Thoracic aorta (tissue), 2 donors: Measurements from ENCODE around the gene NTRK3. TPM values are rescaled to one million over a fixed set of nuclear protein-coding genes. Genes with fewer than 3 reads are reported as not detected.

Experiments
- ATAC-seq: fragments of 150-250 bp; one replicate; pipeline ENCODE4 v1.8.0; 2017; ENCODE audit warnings: low read depth; ENCODE audit not compliant: insufficient number of reproducible peaks, low FRiP score
- DNase-seq: peaks from one replicate; pipeline ENCODE4 v3.0.0-alpha.2; 2020; ENCODE audit warnings: low spot score
- H3K27ac ChIP-seq, 2 donors: fragments of 200-600 bp; sonication (generic); 1 replicate in 1 of 2; 2 replicates in 1 of 2; pipeline ENCODE4 v1.5.1; 2016; ENCODE audit warnings: mild to moderate bottlenecking in 2 of 2, moderate library complexity in 2 of 2
- H3K27me3 ChIP-seq: fragments of 200-600 bp; sonication (generic); replicated peaks from 2 replicates; pipeline ENCODE4 v1.6.0; 2016; ENCODE audit warnings: mild to moderate bottlenecking; ENCODE audit not compliant: insufficient read depth
- H3K36me3 ChIP-seq: fragments of 200-600 bp; sonication (generic); one replicate; pipeline ENCODE4 v1.5.1; 2016
- H3K4me1 ChIP-seq, 2 donors: fragments of 200-600 bp; sonication (generic); 1 replicate in 1 of 2; 2 replicates in 1 of 2; pipeline versions ENCODE4 v1.5.1 to v1.6.0; 2016; ENCODE audit warnings: low read depth in 2 of 2, mild to moderate bottlenecking in 1 of 2; ENCODE audit not compliant: control insufficient read depth in 1 of 2
- H3K4me3 ChIP-seq: fragments of 200-600 bp; sonication (generic); 2 replicates; pipeline ENCODE4 v1.5.1; 2016; ENCODE audit warnings: mild to moderate bottlenecking
- H3K9me3 ChIP-seq: fragments of 200-600 bp; sonication (generic); 2 replicates; pipeline ENCODE4 v1.5.1; 2016
- total RNA-seq, 2 donors: library from RNA; depleted of rRNA; stranded (reverse); fragments of >200 nt; gene quantifications; one replicate each; pipeline versions ENCODE4 v1.1.0 to v1.2.3, GENCODE V29; 2016
- TF ChIP-seq, protein P1 (sequence below): fragments of 200-600 bp; sonication (generic); IDR thresholded peaks from one replicate; pipeline ENCODE4 v1.5.1; 2019; ENCODE audit warnings: antibody characterized with exemption

The NTRK3 gene
- total RNA-seq = 10 to 100 TPM; 84.9 to 87.3 TPM

- Histone ChIP-seq H3K36me3 (no peaks in the 10 kb centered on the region), H3K4me1 (peaks cover 0 to 43% of the 10 kb centered on the region in 2 donors), H3K4me3 (peak within 1 kb of the TSS; percentile 75), H3K9me3 (no peaks in the 10 kb centered on the region), H3K27me3 (no peaks in the 10 kb centered on the region), H3K27ac (peak within 1 kb of the TSS; percentile 76 to 94)
- ATAC-seq (no peak), DNase-seq (no peak)
- TF ChIP-seq, protein P1, sequence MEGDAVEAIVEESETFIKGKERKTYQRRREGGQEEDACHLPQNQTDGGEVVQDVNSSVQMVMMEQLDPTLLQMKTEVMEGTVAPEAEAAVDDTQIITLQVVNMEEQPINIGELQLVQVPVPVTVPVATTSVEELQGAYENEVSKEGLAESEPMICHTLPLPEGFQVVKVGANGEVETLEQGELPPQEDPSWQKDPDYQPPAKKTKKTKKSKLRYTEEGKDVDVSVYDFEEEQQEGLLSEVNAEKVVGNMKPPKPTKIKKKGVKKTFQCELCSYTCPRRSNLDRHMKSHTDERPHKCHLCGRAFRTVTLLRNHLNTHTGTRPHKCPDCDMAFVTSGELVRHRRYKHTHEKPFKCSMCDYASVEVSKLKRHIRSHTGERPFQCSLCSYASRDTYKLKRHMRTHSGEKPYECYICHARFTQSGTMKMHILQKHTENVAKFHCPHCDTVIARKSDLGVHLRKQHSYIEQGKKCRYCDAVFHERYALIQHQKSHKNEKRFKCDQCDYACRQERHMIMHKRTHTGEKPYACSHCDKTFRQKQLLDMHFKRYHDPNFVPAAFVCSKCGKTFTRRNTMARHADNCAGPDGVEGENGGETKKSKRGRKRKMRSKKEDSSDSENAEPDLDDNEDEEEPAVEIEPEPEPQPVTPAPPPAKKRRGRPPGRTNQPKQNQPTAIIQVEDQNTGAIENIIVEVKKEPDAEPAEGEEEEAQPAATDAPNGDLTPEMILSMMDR = no peak
Measured at GRCh38 chr15:88256279-88257230, at the start of gene NTRK3. NTRK3 (minus strand) TSS chr15:88256739; CDS start chr15:88256153, 586 bp downstream.

DNA sequence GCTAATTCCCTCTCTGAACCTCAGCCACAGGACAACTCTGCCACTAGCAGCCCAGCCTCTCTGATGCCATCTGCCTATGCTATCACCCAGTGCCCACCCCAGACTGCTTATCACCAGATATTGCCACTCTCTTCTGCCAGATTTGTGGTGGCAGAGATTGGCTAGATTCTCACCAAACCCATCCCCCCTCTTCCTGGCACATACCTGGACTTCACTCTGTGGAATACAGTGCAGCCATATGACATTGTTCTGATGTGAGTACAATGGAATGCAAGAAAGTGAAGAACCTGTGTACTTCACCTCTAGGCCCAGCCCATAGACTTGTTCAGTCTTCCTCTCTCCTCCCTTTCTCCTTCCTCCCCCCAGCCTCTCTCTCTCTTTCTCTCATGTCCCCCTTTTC is 46.9 kb upstream of the NTRK3 start:
- no peak for ATAC-seq

DNA sequence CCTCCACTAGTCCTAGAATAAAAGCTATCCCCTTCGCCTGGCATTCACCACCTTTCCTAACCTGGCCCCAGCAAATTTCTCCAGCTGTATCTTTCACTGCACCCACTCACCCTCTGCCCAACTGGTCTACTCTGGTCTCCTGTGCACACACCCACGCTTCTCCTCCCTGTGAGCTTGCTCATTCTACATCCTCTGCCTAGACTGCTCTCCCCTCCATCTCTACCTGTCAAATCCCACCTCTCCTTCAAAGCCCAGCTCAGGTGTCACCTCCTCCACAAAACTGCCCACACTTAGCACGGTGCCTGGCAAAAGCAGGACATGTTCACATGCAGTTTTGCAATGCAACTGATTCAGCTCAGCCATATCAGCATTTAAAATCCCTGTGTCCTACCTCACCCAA is 45.8 kb upstream of the NTRK3 start:
- H3K36me3 ChIP-seq = no peaks in the 10 kb centered on the region
- TF ChIP-seq, protein P1 = no peak
- no peak overlapping the region for H3K4me3 ChIP-seq
- H3K27me3 ChIP-seq = no peaks in the 10 kb centered on the region
- no peak for DNase-seq
- no peaks in the 10 kb centered on the region for H3K9me3 ChIP-seq
- H3K27ac ChIP-seq = no peak overlapping the region
- H3K4me1 ChIP-seq = no peaks in the 10 kb centered on the region
- no peak for ATAC-seq

More for the DNA sequence above, 46.9 kb upstream of the NTRK3 start:
- Histone ChIP-seq H3K4me3 (no peak overlapping the region), H3K27me3 (no peaks in the 10 kb centered on the region), H3K36me3 (no peaks in the 10 kb centered on the region), H3K9me3 (no peaks in the 10 kb centered on the region), H3K4me1 (no peaks in the 10 kb centered on the region), H3K27ac (no peak overlapping the region)
- TF ChIP-seq, protein P1 = no peak
- no peak for DNase-seq

DNA sequence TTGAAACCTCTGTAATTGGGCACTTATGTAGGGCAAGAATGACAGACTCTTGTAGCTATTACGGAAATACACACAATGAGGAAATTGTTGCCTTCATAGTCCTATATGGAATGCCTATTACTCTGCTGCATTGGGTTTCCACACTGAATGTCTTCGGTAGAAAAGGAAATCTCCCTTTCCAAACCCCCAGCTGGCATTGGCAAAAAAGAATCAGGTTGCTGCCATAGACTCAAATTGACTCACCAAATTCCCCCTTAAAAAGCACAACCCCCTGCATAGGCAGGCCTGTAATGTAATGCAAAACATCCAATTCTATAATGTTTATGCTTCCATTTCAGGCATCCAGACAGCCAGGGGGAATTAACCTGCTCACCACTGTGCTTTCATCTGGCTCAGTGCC is 44.8 kb upstream of the NTRK3 start:
- Histone ChIP-seq H3K36me3 (no peaks in the 10 kb centered on the region), H3K9me3 (no peaks in the 10 kb centered on the region), H3K4me3 (no peak overlapping the region), H3K27ac (no peak overlapping the region), H3K27me3 (no peaks in the 10 kb centered on the region), H3K4me1 (no peaks in the 10 kb centered on the region)
- DNase-seq (no peak), ATAC-seq (no peak)
- TF ChIP-seq, protein P1 = no peak

- no peak for DNase-seq
- Histone ChIP-seq H3K9me3 (no peaks in the 10 kb centered on the region), H3K36me3 (no peaks in the 10 kb centered on the region), H3K4me1 (no peaks in the 10 kb centered on the region), H3K4me3 (no peak overlapping the region), H3K27me3 (no peaks in the 10 kb centered on the region), H3K27ac (no peak overlapping the region)
- no peak for ATAC-seq
- TF ChIP-seq, protein P1 = no peak
Measured at GRCh38 chr15:88300861-88301260, 44.3 kb upstream of the NTRK3 start.
